Activated CD4-positive, alpha-beta memory T cell treated with anti-CD3 and anti-CD28 coated beads, Interleukin-2, amount 10 ng/mL, durations not matched to agents 7 days and 5 days (primary cell): Measurements from ENCODE around the gene NFKBIE. TPM values are rescaled to one million over a fixed set of nuclear protein-coding genes. Genes with fewer than 3 reads are reported as not detected.
"Not testable (repeated sequence)": the region's sequence is repeated elsewhere in the genome, so short reads cannot be mapped to it uniquely, and the experiment has no call there.

ENCODE experiments used
- CTCF ChIA-PET: fragments of 350-600 bp; sonication (Branson Sonifier 250); formaldehyde crosslinking; loops from one replicate; lab custom pipeline; 2021; ENCODE audit warnings: antibody characterized with exemption, inconsistent platforms; lab: Charles Lee
- POLR2A ChIA-PET: fragments of 350-600 bp; sonication (Branson Sonifier 250); formaldehyde crosslinking; loops from one replicate; lab custom pipeline; 2021; ENCODE audit warnings: antibody characterized with exemption; lab: Charles Lee
- DNase-seq: peaks from one replicate; pipeline ENCODE4 v3.0.0-alpha.2; 2020
- H3K27ac Mint-ChIP-seq: one replicate; pipeline ENCODE4 v1.8.0; 2021; ENCODE audit warnings: mild to moderate bottlenecking, mixed read lengths
- H3K27me3 Mint-ChIP-seq: one replicate; pipeline ENCODE4 v1.8.0; 2021; ENCODE audit warnings: mixed read lengths
- H3K36me3 Mint-ChIP-seq: one replicate; pipeline ENCODE4 v1.8.0; 2021; ENCODE audit warnings: low read depth, mixed read lengths
- H3K4me1 Mint-ChIP-seq: one replicate; pipeline ENCODE4 v1.8.0; 2021; ENCODE audit warnings: mixed read lengths
- H3K4me3 Mint-ChIP-seq: one replicate; pipeline ENCODE4 v1.8.0; 2021; ENCODE audit warnings: mild to moderate bottlenecking, mixed read lengths
- H3K9me3 Mint-ChIP-seq: one replicate; pipeline ENCODE4 v1.8.0; 2021; ENCODE audit warnings: mixed read lengths
- total RNA-seq, 2 experiments: library from RNA; stranded (reverse); gene quantifications; one replicate each; pipeline ENCODE4 v1.2.3, GENCODE V29; 2021

NFKBIE gene
- total RNA-seq, 2 experiments from 2014 or later = 20.8 to 21.7 TPM

- peaks cover 8% of the 10 kb centered on the region for H3K36me3 Mint-ChIP-seq
- H3K27ac Mint-ChIP-seq = peak overlapping the region; percentile 2
- no peaks in the 10 kb centered on the region for H3K9me3 Mint-ChIP-seq
- no peak for DNase-seq
- ChIA-PET POLR2A (interaction anchor here (3.6 to 5.6 kb wide), 2 partner anchors 7 to 13 kb away, joined by 23 to 48 read pairs; partner anchors contain the start of genes HSP90AB1 and SLC29A1), CTCF (no interaction called here)
- no peaks in the 10 kb centered on the region for H3K27me3 Mint-ChIP-seq
- peaks cover 21% of the 10 kb centered on the region for H3K4me1 Mint-ChIP-seq
- H3K4me3 Mint-ChIP-seq = no peak overlapping the region
Measured at GRCh38 chr6:44232676-44233566, 32.4 kb downstream of the NFKBIE start.

GRCh38 chr6:44231426-44231825, 33.9 kb downstream of the NFKBIE start:
- not testable (repeated sequence) for H3K27ac Mint-ChIP-seq

GRCh38 chr6:44230034-44230675, 35.2 kb downstream of the NFKBIE start:
- no peaks in the 10 kb centered on the region for H3K9me3 Mint-ChIP-seq
- ChIA-PET POLR2A (interaction anchor here (1.1 to 2.0 kb wide), 2 partner anchors 15 to 17 kb away, joined by 4 to 8 read pairs; partner anchors contain the start of gene HSP90AB1), CTCF (no interaction called here)
- no peaks in the 10 kb centered on the region for H3K27me3 Mint-ChIP-seq
- no peak for DNase-seq
- peaks cover 8% of the 10 kb centered on the region for H3K36me3 Mint-ChIP-seq
- H3K4me3 Mint-ChIP-seq = no peak overlapping the region
- H3K4me1 Mint-ChIP-seq = peaks cover 13% of the 10 kb centered on the region
- no peak overlapping the region for H3K27ac Mint-ChIP-seq

More at GRCh38 chr6:44231426-44231825, 33.9 kb downstream of the NFKBIE start:
- DNase-seq, POLR2A ChIA-PET, H3K27me3 Mint-ChIP-seq, H3K4me1 Mint-ChIP-seq, CTCF ChIA-PET, H3K36me3 Mint-ChIP-seq, H3K4me3 Mint-ChIP-seq, H3K9me3 Mint-ChIP-seq: not testable (repeated sequence)

- Mint-ChIP-seq H3K4me3 (no peak overlapping the region), H3K9me3 (no peaks in the 10 kb centered on the region), H3K4me1 (peaks cover 20% of the 10 kb centered on the region), H3K27me3 (no peaks in the 10 kb centered on the region), H3K36me3 (peaks cover 8% of the 10 kb centered on the region), H3K27ac (no peak overlapping the region)
- POLR2A ChIA-PET = interaction anchor here (2.0 kb wide), 1 partner anchor 18 kb away, joined by 8 read pairs; the partner anchor contains the start of gene HSP90AB1
- CTCF ChIA-PET = no interaction called here
- DNase-seq = no peak
Measured at GRCh38 chr6:44229376-44230033, 35.8 kb downstream of the NFKBIE start.

- peaks cover 8% of the 10 kb centered on the region for H3K36me3 Mint-ChIP-seq
- H3K27ac Mint-ChIP-seq = no peak overlapping the region
- no peaks in the 10 kb centered on the region for H3K9me3 Mint-ChIP-seq
- CTCF ChIA-PET = interaction anchor here (1.5 kb wide), 1 partner anchor 28 kb away, joined by 3 read pairs; no protein-coding TSS in a partner anchor
- no peaks in the 10 kb centered on the region for H3K27me3 Mint-ChIP-seq
- POLR2A ChIA-PET = interaction anchor here (1.2 to 6.0 kb wide), 3 partner anchors 7 to 18 kb away, joined by 6 to 48 read pairs (median 6); partner anchors contain the start of gene HSP90AB1
- no peak for DNase-seq
- peaks cover 26% of the 10 kb centered on the region for H3K4me1 Mint-ChIP-seq
- no peak overlapping the region for H3K4me3 Mint-ChIP-seq
Measured at GRCh38 chr6:44228836-44229235, 36.5 kb downstream of the NFKBIE start.

- H3K4me3 Mint-ChIP-seq = no peak overlapping the region
- peaks cover 22% of the 10 kb centered on the region for H3K4me1 Mint-ChIP-seq
- ChIA-PET POLR2A (interaction anchor here (1.2 to 6.0 kb wide), 3 partner anchors 8 to 18 kb away, joined by 6 to 48 read pairs (median 6); partner anchors contain the start of gene HSP90AB1), CTCF (interaction anchor here (1.0 to 1.5 kb wide), 2 partner anchors 9 to 28 kb away, joined by 3 read pairs; no protein-coding TSS in a partner anchor)
- no peaks in the 10 kb centered on the region for H3K27me3 Mint-ChIP-seq
- H3K9me3 Mint-ChIP-seq = no peaks in the 10 kb centered on the region
- H3K27ac Mint-ChIP-seq = no peak overlapping the region
- peaks cover 8% of the 10 kb centered on the region for H3K36me3 Mint-ChIP-seq
- no peak for DNase-seq
Measured at GRCh38 chr6:44228433-44228832, 36.9 kb downstream of the NFKBIE start.

GRCh38 chr6:44228031-44228430, 37.3 kb downstream of the NFKBIE start:
- Mint-ChIP-seq H3K9me3 (no peaks in the 10 kb centered on the region), H3K4me1 (peaks cover 22% of the 10 kb centered on the region), H3K27ac (no peak overlapping the region), H3K36me3 (peaks cover 8% of the 10 kb centered on the region), H3K4me3 (no peak overlapping the region), H3K27me3 (no peaks in the 10 kb centered on the region)
- ChIA-PET POLR2A (interaction anchor here (1.2 to 6.0 kb wide), 3 partner anchors 8 to 19 kb away, joined by 6 to 48 read pairs (median 6); partner anchors contain the start of gene HSP90AB1), CTCF (interaction anchor here (1.0 to 1.5 kb wide), 4 partner anchors 9 to 132 kb away, joined by 3 to 4 read pairs (median 3); no protein-coding TSS in a partner anchor)
- DNase-seq = no peak

GRCh38 chr6:44227148-44227793, 38.1 kb downstream of the NFKBIE start:
- Mint-ChIP-seq H3K27me3 (no peaks in the 10 kb centered on the region), H3K4me3 (no peak overlapping the region), H3K4me1 (peaks cover 25% of the 10 kb centered on the region), H3K9me3 (no peaks in the 10 kb centered on the region), H3K36me3 (peaks cover 8% of the 10 kb centered on the region), H3K27ac (no peak overlapping the region)
- POLR2A ChIA-PET = interaction anchor here (1.0 to 6.4 kb wide), 5 partner anchors 9 to 85 kb away, joined by 3 to 88 read pairs (median 6); partner anchors contain the start of genes AARS2 and HSP90AB1
- no peak for DNase-seq
- CTCF ChIA-PET = interaction anchor here (1.0 to 4.2 kb wide), 5 partner anchors 10 to 131 kb away, joined by 3 to 27 read pairs (median 3); no protein-coding TSS in a partner anchor

GRCh38 chr6:44226368-44227147, 38.8 kb downstream of the NFKBIE start:
- DNase-seq = no peak
- H3K4me3 Mint-ChIP-seq = no peak overlapping the region
- CTCF ChIA-PET = interaction anchor here (0.7 to 4.2 kb wide), 4 partner anchors 9 to 130 kb away, joined by 3 to 27 read pairs (median 15); no protein-coding TSS in a partner anchor
- POLR2A ChIA-PET = interaction anchor here (1.0 to 6.4 kb wide), 5 partner anchors 9 to 86 kb away, joined by 3 to 88 read pairs (median 6); partner anchors contain the start of genes AARS2 and HSP90AB1
- H3K27me3 Mint-ChIP-seq = no peaks in the 10 kb centered on the region
- no peaks in the 10 kb centered on the region for H3K9me3 Mint-ChIP-seq
- H3K27ac Mint-ChIP-seq = no peak overlapping the region
- peaks cover 30% of the 10 kb centered on the region for H3K4me1 Mint-ChIP-seq
- H3K36me3 Mint-ChIP-seq = peaks cover 8% of the 10 kb centered on the region

- CTCF ChIA-PET = interaction anchor here (0.7 to 4.2 kb wide), 4 partner anchors 10 to 53 kb away, joined by 3 to 27 read pairs (median 16); no protein-coding TSS in a partner anchor
Measured at GRCh38 chr6:44225579-44226325, 39.6 kb downstream of the NFKBIE start.

More at GRCh38 chr6:44225579-44226325, 39.6 kb downstream of the NFKBIE start:
- POLR2A ChIA-PET = interaction anchor here (5.0 to 6.4 kb wide), 3 partner anchors 10 to 30 kb away, joined by 23 to 88 read pairs (median 48); partner anchors contain the start of genes HSP90AB1 and SLC35B2
- H3K4me3 Mint-ChIP-seq = peak overlapping the region; percentile 35
- H3K36me3 Mint-ChIP-seq = peaks cover 4% of the 10 kb centered on the region
- H3K27ac Mint-ChIP-seq = no peak overlapping the region
- no peaks in the 10 kb centered on the region for H3K9me3 Mint-ChIP-seq
- H3K4me1 Mint-ChIP-seq = peaks cover 35% of the 10 kb centered on the region
- H3K27me3 Mint-ChIP-seq = no peaks in the 10 kb centered on the region
- no peak for DNase-seq
